Astrocyte of the cerebellum (primary cell): ENCODE data around the gene IL19.

Experiments
- DNase-seq: peaks from one replicate; pipeline ENCODE4 v3.0.0-alpha.2; 2011; ENCODE audit warnings: low read depth
- H3K4me3 ChIP-seq: 2 replicates; pipeline ENCODE4 v1.5.1; 2011; ENCODE audit warnings: mild to moderate bottlenecking, low read depth, low read length, moderate library complexity
- CTCF ChIP-seq: IDR thresholded peaks from 2 replicates; pipeline ENCODE4 v1.5.1; 2012; ENCODE audit warnings: low read length, low read depth, moderate library complexity, mild to moderate bottlenecking; ENCODE audit errors: missing control alignments
- in situ Hi-C: cut with HindIII; loops from 2 replicates; pipeline ENCODE4 v1.10.0; 2017; ENCODE audit warnings: low sequenced_read_pairs

The IL19 gene

GRCh38 chr1:206802401-206802800, 31.8 kb downstream of the IL19 start:
- no peak overlapping the region for H3K4me3 ChIP-seq
- in situ Hi-C loops, result no loop called here
- TF ChIP-seq CTCF, result no peak
- no peak for DNase-seq

GRCh38 chr1:206803221-206803730, 32.7 kb downstream of the IL19 start:
- in situ Hi-C loops, result no loop called here
- DNase-seq, result no peak
- no peak overlapping the region for H3K4me3 ChIP-seq
- no peak for TF ChIP-seq CTCF

GRCh38 chr1:206804156-206804737, 33.7 kb downstream of the IL19 start:
- H3K4me3 ChIP-seq, result no peak overlapping the region

GRCh38 chr1:206805357-206805756, 34.8 kb downstream of the IL19 start:
- no peak for TF ChIP-seq CTCF
- DNase-seq, result no peak
- in situ Hi-C loops, result no loop called here
- no peak overlapping the region for H3K4me3 ChIP-seq

More at GRCh38 chr1:206804156-206804737, 33.7 kb downstream of the IL19 start:
- in situ Hi-C loops, result no loop called here
- no peak for TF ChIP-seq CTCF
- DNase-seq, result no peak

- TF ChIP-seq CTCF, result peak; percentile 53
- no peak overlapping the region for H3K4me3 ChIP-seq
- in situ Hi-C loops, result no loop called here
- DNase-seq, result peak; percentile 19
Observed at GRCh38 chr1:206808615-206809014, 38.0 kb downstream of the IL19 start.

- in situ Hi-C loops, result no loop called here
- no peak for DNase-seq
Observed at GRCh38 chr1:206809504-206810084, 39.0 kb downstream of the IL19 start.

More at GRCh38 chr1:206809504-206810084, 39.0 kb downstream of the IL19 start:
- peak; percentile 55 for TF ChIP-seq CTCF
- H3K4me3 ChIP-seq, result no peak overlapping the region
